ENCODE data around the gene TTC22. TPM values are rescaled to one million over a fixed set of nuclear protein-coding genes. Genes with fewer than 3 reads are reported as not detected.

The TTC22 gene
- total RNA-seq, 2 experiments from 2014 or later = 19.8 to 20.9 TPM

DNA sequence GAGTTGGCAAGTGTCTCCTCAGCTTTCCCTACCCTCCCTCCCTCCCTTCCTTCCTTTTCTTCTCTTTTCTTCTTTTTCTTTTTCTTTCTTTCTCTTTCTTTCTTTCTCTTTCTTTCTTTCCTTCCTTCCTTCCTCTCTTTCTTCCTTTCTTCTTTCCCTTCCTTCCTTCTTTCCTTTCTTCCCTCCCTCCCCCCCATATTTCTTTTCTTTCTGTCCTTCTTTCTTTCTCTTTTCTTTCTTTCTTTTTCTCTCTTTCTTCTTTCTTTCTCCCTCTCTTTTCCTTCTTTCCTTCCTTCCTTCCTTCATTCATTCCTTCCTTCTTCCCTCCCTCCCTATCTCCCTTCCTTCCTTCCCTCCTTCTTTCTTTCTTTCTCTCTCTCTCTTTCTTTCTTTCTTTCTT, 18.6 kb upstream of the TTC22 start:
- Mint-ChIP-seq H3K4me1 (peaks cover 10% of the 10 kb centered on the region), H3K4me3 (no peak overlapping the region), H3K9me3 (peaks cover 8% of the 10 kb centered on the region), H3K27me3 (peaks cover 19% of the 10 kb centered on the region), H3K27ac (no peak overlapping the region), H3K36me3 (ENCODE audit: low read depth) (peaks cover 3% of the 10 kb centered on the region)
- ChIA-PET CTCF (no interaction called here), POLR2A (no interaction called here)
- DNase-seq = no peak

DNA sequence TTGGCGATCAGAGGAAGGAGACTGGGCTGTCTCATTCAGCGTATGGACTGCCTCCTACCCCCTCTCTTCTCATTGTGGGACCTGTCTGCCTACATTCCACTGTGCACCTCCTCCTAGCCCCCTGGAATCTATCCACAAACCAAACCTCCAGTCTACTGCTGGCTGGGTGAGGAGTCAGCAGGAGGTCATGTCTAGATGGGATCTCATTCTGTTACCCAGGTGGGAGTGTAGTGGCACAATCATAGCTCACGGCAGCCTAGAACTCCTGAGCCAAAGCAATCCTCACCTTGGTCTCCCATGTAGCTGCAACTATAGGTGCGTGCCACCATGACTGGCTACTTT, 18.0 kb upstream of the TTC22 start:
- ChIA-PET POLR2A (no interaction called here), CTCF (no interaction called here)
- Mint-ChIP-seq H3K27ac (no peak overlapping the region), H3K4me1 (peaks cover 12% of the 10 kb centered on the region), H3K36me3 (ENCODE audit: low read depth) (no peaks in the 10 kb centered on the region), H3K4me3 (no peak overlapping the region), H3K27me3 (peaks cover 18% of the 10 kb centered on the region), H3K9me3 (peaks cover 5% of the 10 kb centered on the region)
- DNase-seq = no peak

DNA sequence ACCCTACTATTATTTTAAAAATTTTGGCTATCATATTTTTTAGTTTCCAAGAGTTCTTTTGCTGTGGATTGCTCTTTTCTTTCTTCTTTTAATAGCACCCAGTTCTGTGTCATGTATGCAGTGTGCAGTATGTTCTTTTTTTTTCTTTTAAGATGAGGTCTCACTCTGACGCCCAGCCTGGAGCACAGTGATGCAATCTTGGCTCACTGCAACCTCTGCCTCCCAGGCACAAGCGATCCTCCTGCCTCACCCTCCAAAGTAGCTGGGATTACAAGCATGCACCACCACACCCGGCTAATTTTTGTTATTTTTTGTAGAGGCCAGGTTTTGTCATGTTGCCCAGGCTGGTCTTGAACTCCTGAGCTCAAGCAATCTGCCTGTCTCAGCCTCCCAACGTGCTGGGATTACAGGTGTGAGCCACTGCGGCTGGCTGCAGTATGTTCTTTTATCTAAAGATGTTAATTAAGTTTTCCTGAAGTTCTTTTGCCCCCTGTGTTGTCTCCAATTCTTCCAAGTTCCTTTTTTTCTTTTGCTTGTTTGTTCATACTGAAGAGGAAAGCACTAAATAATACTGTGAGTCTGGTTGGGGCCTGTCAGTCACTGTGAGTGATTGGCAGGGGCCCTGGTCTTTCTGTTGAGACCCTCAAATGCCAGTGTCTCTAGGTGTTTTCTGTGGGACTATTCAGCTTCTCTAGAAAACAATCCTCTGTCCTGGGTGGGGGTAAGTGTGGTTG, 17.5 kb upstream of the TTC22 start:
- Mint-ChIP-seq H3K4me3 (no peak overlapping the region), H3K27ac (no peak overlapping the region), H3K27me3 (peaks cover 15% of the 10 kb centered on the region), H3K4me1 (peaks cover 16% of the 10 kb centered on the region), H3K9me3 (peaks cover 2% of the 10 kb centered on the region), H3K36me3 (ENCODE audit: low read depth) (no peaks in the 10 kb centered on the region)
- no peak for DNase-seq
- POLR2A ChIA-PET = no interaction called here
- CTCF ChIA-PET = no interaction called here

DNA sequence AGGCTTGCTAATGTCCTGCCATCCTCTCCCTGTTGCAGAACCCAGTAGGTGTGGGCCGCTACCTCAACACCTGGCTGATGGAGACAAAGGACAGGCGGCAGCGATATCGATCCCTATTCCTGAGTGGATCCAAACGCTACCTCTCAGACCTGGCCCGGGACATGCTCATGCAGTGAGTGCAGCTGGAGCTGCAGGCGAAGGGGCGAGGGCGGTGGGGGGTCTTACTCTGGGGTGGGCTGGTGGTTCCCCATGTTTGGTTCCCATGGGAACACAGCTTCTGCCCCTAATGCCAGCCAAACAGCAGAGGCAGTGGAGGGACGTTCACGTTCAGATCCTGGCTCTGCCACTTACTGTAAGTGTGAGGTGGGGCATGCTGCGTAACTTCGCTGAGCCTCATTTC, 15.8 kb upstream of the TTC22 start:
- Mint-ChIP-seq H3K4me1 (peaks cover 31% of the 10 kb centered on the region), H3K4me3 (no peak overlapping the region), H3K27ac (no peak overlapping the region), H3K27me3 (peaks cover 6% of the 10 kb centered on the region), H3K36me3 (ENCODE audit: low read depth) (no peaks in the 10 kb centered on the region), H3K9me3 (no peaks in the 10 kb centered on the region)
- DNase-seq = no peak
- ChIA-PET POLR2A (no interaction called here), CTCF (no interaction called here)

DNA sequence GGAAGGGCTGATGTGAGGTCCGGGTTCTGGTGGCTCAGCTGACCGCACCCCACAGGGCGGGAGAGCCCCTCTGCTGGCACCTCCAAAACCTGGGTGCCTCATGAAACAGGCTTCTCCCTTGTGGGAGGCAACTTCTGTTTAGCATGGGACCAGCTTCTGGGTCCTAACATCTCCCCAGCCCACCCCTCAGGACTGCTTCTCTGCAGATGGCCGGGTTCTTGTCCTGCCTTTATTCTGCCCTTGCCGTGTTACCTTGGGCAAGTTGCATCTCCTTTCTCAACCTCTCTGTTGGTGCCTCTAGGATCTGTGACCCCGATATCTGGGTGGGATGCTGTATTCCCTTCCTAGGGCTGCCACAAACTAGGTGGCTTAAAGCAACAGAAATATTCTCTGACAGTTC, 15.0 kb upstream of the TTC22 start:
- DNase-seq = no peak
- ChIA-PET CTCF (interaction anchor here (1.8 to 7.0 kb wide), 2 partner anchors 9 to 16 kb away, joined by 6 to 49 read pairs; partner anchors contain the start of gene TTC22), POLR2A (interaction anchor here (1.7 kb wide), 1 partner anchor 17 kb away, joined by 4 read pairs; no protein-coding TSS in a partner anchor)
- peaks cover 33% of the 10 kb centered on the region for H3K4me1 Mint-ChIP-seq
- H3K9me3 Mint-ChIP-seq = no peaks in the 10 kb centered on the region
- no peak overlapping the region for H3K4me3 Mint-ChIP-seq
- H3K27me3 Mint-ChIP-seq = peaks cover 6% of the 10 kb centered on the region
- no peaks in the 10 kb centered on the region for H3K36me3 Mint-ChIP-seq (ENCODE audit: low read depth)
- no peak overlapping the region for H3K27ac Mint-ChIP-seq

DNA sequence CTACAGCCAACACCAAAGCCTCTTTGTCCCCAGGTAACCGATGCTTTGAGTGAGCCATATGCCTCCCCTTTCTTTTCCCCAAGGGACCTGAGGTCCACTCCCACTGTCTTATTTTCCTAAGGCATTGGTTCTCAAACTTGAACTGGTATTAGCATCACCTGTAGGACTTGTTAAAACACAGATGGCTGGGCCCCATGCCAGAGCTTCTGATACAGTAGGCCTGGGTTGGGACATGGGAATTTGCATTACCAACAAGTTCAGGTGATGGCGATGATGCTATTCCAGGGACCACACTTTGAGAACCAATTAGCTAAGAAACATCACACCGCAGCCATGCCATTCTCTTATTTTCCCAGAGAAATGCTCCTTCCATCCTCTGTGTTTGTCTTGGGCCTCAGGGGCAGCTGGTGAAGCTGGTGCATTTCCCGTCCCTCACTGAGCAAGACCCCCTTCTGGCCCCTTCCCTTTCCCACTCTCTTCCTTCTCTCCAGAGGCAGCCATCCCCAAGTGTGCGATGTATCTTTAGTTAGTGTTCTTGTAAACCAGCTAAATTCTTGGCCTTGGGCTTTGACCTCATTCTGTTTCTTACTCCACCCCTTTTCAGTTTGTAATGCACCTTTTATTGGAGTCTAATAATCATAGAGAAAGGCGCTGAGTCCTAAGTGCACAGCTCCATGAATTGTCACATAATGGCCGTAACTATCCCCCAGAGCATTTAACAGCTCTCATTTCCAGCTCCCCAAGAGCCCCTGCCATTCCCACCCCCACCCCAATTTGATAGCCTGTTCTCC, 14.2 kb upstream of the TTC22 start:
- Mint-ChIP-seq H3K36me3 (ENCODE audit: low read depth) (no peaks in the 10 kb centered on the region), H3K27me3 (peaks cover 5% of the 10 kb centered on the region), H3K4me3 (no peak overlapping the region), H3K4me1 (peaks cover 42% of the 10 kb centered on the region), H3K27ac (no peak overlapping the region), H3K9me3 (no peaks in the 10 kb centered on the region)
- ChIA-PET POLR2A (interaction anchor here (1.1 to 1.7 kb wide), 2 partner anchors 10 to 16 kb away, joined by 3 to 4 read pairs; no protein-coding TSS in a partner anchor), CTCF (interaction anchor here (1.8 to 7.0 kb wide), 2 partner anchors 8 to 15 kb away, joined by 6 to 49 read pairs; partner anchors contain the start of gene TTC22)
- peak; percentile 3 for DNase-seq

DNA sequence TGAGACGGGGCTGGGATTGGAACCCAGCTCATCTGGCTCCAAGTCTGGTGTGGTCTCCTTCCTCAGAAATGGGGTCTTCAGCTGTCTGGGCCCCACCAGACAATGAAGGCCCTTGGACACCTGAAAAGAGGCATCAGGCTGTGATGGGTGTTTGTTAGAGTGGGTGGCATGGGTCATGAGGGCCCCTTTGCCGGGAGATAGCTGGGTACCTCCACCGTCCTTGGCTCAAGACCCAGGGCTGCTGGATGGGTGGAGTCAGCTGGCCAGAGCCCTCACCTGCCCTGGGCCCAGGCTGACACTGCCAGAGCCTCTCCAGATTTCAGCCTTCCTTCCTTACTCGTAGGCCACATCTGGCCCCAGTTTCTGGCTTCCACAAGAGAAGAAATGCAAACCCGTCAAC, 13.4 kb upstream of the TTC22 start:
- Mint-ChIP-seq H3K9me3 (no peaks in the 10 kb centered on the region), H3K4me1 (peaks cover 49% of the 10 kb centered on the region), H3K36me3 (ENCODE audit: low read depth) (no peaks in the 10 kb centered on the region), H3K4me3 (no peak overlapping the region), H3K27ac (no peak overlapping the region), H3K27me3 (peaks cover 4% of the 10 kb centered on the region)
- POLR2A ChIA-PET = interaction anchor here (1.0 to 1.7 kb wide), 3 partner anchors 10 to 18 kb away, joined by 3 to 5 read pairs (median 4); no protein-coding TSS in a partner anchor
- DNase-seq = no peak
- CTCF ChIA-PET = interaction anchor here (1.2 to 7.0 kb wide), 3 partner anchors 7 to 142 kb away, joined by 3 to 49 read pairs (median 6); partner anchors contain the start of gene TTC22

DNA sequence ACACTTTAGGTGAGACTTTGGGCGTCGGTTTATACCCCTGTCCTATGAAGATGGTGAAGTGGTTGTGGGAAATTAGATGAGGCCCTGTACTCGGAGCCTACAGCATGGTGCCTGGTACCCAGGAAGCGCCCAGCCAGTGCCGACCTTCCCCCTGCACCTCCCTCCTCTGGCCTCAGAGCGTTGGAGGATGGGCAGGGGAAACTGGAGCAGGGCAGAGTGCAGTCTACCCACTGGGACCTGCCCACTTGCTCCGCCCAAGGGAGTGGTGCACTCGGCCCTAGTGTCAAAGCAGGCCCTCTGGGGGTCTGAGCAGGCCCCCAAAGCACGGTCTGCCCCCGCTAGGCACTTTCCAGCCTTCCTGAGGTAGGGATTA, 13.0 kb upstream of the TTC22 start:
- ChIA-PET POLR2A (interaction anchor here (1.0 to 1.8 kb wide), 3 partner anchors 10 to 72 kb away, joined by 5 to 6 read pairs (median 6); partner anchors contain the start of gene DHCR24), CTCF (interaction anchor here (0.7 to 7.0 kb wide), 4 partner anchors 14 to 182 kb away, joined by 3 to 49 read pairs (median 3); partner anchors contain the start of gene TTC22)
- no peak for DNase-seq
- Mint-ChIP-seq H3K36me3 (ENCODE audit: low read depth) (no peaks in the 10 kb centered on the region), H3K4me1 (peaks cover 52% of the 10 kb centered on the region), H3K9me3 (no peaks in the 10 kb centered on the region), H3K4me3 (no peak overlapping the region), H3K27me3 (peaks cover 4% of the 10 kb centered on the region), H3K27ac (no peak overlapping the region)

DNA sequence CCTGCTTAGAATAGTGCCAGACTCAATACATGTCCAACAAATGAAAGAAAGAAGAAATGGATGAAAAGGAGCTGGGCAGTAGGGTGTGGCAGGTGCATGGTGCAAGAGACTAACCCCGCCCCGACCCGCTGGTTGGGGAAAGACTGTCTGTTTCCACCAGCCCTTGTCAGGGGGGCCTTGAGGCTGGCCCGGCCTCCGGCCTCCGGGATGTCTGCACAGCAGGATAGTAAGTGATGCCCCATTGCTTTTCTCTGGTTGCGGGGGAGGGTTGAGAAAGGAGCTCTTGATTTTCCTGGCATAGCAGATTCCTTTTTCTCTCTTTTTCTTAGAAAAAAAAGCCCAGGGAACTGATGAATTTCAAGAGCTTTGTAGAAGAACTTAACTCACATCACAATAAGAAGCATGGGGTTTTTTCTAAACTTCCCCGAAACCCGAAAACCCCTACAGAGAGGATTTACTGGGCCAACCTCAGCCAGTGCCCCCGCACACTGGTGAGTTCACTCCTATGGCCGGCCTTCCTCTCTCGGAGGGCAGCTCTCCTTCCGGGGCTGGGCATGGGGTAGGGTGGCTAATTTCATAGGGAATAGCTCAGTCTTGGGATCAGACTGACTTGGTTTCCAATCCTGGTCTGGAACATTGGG, 12.5 kb upstream of the TTC22 start:
- peak; percentile 14 for DNase-seq
- peak overlapping the region; percentile 23 for H3K4me3 Mint-ChIP-seq
- ChIA-PET POLR2A (interaction anchor here (1.0 to 1.8 kb wide), 4 partner anchors 9 to 348 kb away, joined by 3 to 6 read pairs (median 6); partner anchors contain the start of gene DHCR24), CTCF (interaction anchor here (0.6 to 7.0 kb wide), 6 partner anchors 13 to 744 kb away, joined by 3 to 49 read pairs (median 3); partner anchors contain the start of gene TTC22)
- peaks cover 3% of the 10 kb centered on the region for H3K27me3 Mint-ChIP-seq
- H3K4me1 Mint-ChIP-seq = peaks cover 55% of the 10 kb centered on the region
- no peaks in the 10 kb centered on the region for H3K9me3 Mint-ChIP-seq
- no peaks in the 10 kb centered on the region for H3K36me3 Mint-ChIP-seq (ENCODE audit: low read depth)
- peak overlapping the region; percentile 55 for H3K27ac Mint-ChIP-seq

DNA sequence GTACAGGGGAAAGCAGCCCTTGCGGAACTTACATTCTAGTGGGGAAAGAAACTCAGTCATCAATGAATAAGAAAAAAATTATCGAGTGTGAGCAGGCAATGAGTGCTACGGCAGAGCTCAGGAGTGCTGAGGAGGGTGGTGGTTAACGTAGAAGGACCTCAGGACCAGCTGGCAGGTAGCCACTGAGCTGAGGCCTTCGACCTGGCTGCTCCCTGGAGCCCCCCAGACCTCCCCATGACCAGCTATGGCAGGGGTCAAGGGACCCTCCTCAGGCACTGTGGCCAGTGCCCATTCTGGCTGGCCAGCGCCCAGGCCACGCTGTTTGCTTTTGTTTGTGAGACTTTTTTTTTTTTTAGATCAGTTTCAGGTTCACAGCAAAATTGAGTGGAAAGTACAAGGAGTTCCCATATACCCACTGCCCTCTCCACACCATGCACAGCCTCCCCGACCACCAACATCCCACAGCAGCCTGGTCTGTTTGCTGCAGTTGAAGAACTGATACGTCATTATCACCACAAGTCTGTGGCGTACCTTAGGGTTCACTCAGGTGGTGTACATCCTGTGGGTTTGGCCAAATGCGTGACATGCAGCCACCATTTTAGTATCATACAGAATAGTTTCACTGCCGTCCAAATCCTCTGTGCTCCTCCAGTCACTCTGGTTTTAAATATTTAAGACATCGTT, 11.8 kb upstream of the TTC22 start:
- H3K36me3 Mint-ChIP-seq (ENCODE audit: low read depth) = no peaks in the 10 kb centered on the region
- H3K27me3 Mint-ChIP-seq = peaks cover 3% of the 10 kb centered on the region
- ChIA-PET POLR2A (interaction anchor here (0.9 to 1.8 kb wide), 5 partner anchors 9 to 347 kb away, joined by 3 to 6 read pairs (median 4); partner anchors contain the start of gene DHCR24), CTCF (interaction anchor here (0.6 to 7.0 kb wide), 8 partner anchors 11 to 744 kb away, joined by 3 to 49 read pairs (median 4); partner anchors contain the start of gene TTC22)
- peak; percentile 73 for DNase-seq
- no peaks in the 10 kb centered on the region for H3K9me3 Mint-ChIP-seq
- peak overlapping the region; percentile 55 for H3K27ac Mint-ChIP-seq
- H3K4me1 Mint-ChIP-seq = peaks cover 56% of the 10 kb centered on the region
- peak overlapping the region; percentile 23 for H3K4me3 Mint-ChIP-seq

DNA sequence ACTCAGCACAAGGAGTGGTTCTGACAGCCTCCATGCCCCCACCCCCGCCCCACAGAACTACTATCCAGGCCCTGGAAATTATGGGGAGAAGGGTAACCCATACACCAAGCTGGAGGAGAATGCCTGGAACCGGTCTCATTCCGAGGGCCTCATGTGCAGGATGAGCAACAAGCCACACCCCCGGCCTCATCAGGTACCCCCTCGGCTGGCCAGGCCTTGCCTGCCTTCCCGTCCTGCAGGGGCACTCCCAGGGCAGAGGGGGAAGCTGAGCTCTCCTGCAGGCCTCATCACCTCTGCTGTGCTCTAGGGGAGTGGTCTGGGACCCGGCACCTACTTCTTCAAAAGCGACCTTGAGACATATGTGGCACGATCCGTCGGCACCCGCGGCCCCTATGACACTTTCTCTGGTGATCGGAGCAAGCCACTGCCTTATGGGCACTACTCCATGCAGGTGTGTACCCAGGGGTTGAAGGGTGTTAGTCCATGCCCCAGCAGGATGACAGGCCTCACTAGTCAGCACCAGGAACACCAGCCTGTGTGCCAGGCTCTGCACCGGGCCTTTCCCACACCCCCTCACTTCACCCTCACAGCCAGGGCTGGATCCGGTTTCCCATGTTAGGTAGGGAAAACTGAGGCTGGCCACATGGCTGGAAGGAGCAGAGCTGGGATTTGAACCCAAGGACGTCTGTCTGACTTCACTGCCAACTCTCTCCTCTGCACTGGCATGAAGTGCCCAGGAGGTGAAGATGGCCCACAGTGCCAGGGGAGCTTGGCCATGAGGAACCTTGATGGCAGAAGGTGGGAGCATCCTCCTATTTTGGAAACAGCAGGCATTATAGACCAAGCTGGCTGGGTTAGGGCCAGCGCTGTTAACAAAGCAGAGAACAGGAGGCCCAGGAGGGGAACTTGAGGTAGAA, 10.9 kb upstream of the TTC22 start:
- Mint-ChIP-seq H3K4me3 (no peak overlapping the region), H3K36me3 (ENCODE audit: low read depth) (no peaks in the 10 kb centered on the region), H3K27me3 (peaks cover 3% of the 10 kb centered on the region), H3K4me1 (peaks cover 64% of the 10 kb centered on the region), H3K9me3 (no peaks in the 10 kb centered on the region), H3K27ac (peak overlapping the region; percentile 55)
- ChIA-PET POLR2A (interaction anchor here (0.9 to 1.8 kb wide), 5 partner anchors 8 to 346 kb away, joined by 3 to 6 read pairs (median 3); no protein-coding TSS in a partner anchor), CTCF (interaction anchor here (0.6 to 7.0 kb wide), 9 partner anchors 12 to 320 kb away, joined by 3 to 49 read pairs (median 4); partner anchors contain the start of gene TTC22)
- peak; percentile 14 for DNase-seq

Data from activated CD4-positive, alpha-beta memory T cell treated with anti-CD3 and anti-CD28 coated beads, Interleukin-2, amount 10 ng/mL, durations not matched to agents 7 days and 5 days (primary cell).